Liver (tissue), 3 donors: Measurements from ENCODE around the gene CEACAM16.
"Not testable (repeated sequence)": the region's sequence is repeated elsewhere in the genome, so short reads cannot be mapped to it uniquely, and the experiment has no call there.

Experiments
- ATF3 ChIP-seq: IDR thresholded peaks from 2 replicates; pipeline ENCODE4 v1.6.1; 2016; ENCODE audit warnings: antibody characterized with exemption
- FOXA1 ChIP-seq: IDR thresholded peaks from 2 replicates; pipeline ENCODE4 v1.6.1; 2016; ENCODE audit warnings: antibody characterized with exemption
- GABPA ChIP-seq, 2 donors: IDR thresholded peaks in 1 of 2; conservative IDR thresholded peaks in 1 of 2; 2 replicates each; pipeline ENCODE4 v1.6.1; 2016; ENCODE audit warnings: antibody characterized with exemption in 2 of 2, mild to moderate bottlenecking in 1 of 2, moderate library complexity in 1 of 2
- HNF4G ChIP-seq: IDR thresholded peaks from 2 replicates; pipeline ENCODE4 v1.6.1; 2016; ENCODE audit warnings: antibody characterized with exemption
- JUND ChIP-seq, 2 donors: IDR thresholded peaks; 2 replicates each; pipeline ENCODE4 v1.6.1; 2016; ENCODE audit warnings: antibody characterized with exemption in 2 of 2
- MAX ChIP-seq: IDR thresholded peaks from 2 replicates; pipeline ENCODE4 v1.6.1; 2016; ENCODE audit warnings: antibody characterized with exemption
- RAD21 ChIP-seq, 2 donors: IDR thresholded peaks; 2 replicates each; pipeline ENCODE4 v1.6.1; 2016; ENCODE audit warnings: antibody characterized with exemption in 2 of 2, mild to moderate bottlenecking in 2 of 2
- RXRA ChIP-seq, 2 donors: IDR thresholded peaks; 2 replicates each; pipeline ENCODE4 v1.6.1; 2017 to 2018; ENCODE audit warnings: antibody characterized with exemption in 2 of 2, mild to moderate bottlenecking in 1 of 2
- SP1 ChIP-seq: IDR thresholded peaks from 2 replicates; pipeline ENCODE4 v1.6.1; 2018; ENCODE audit warnings: antibody characterized with exemption, mild to moderate bottlenecking
- TAF1 ChIP-seq: conservative IDR thresholded peaks from 2 replicates; pipeline ENCODE4 v1.6.1; 2016; ENCODE audit warnings: antibody characterized with exemption, mild to moderate bottlenecking
- YY1 ChIP-seq: IDR thresholded peaks from 2 replicates; pipeline ENCODE4 v1.6.1; 2016; ENCODE audit warnings: antibody characterized with exemption, mild to moderate bottlenecking
- TF ChIP-seq, protein P1 (sequence below): IDR thresholded peaks from 2 replicates; pipeline ENCODE4 v1.6.1; 2016; ENCODE audit warnings: antibody characterized with exemption, mild to moderate bottlenecking
- TF ChIP-seq, protein P2 (sequence below): fragments of 150-350 bp; IDR thresholded peaks from 2 replicates; pipeline ENCODE4 v1.5.1; 2017; ENCODE audit warnings: improper control_type of control experiment, low read depth, low read length; ENCODE audit not compliant: missing input control
- TF ChIP-seq, protein P3 (sequence below): IDR thresholded peaks from 2 replicates; pipeline ENCODE4 v1.6.1; 2016; ENCODE audit warnings: antibody characterized with exemption
- donor health status: healthy.
- donor health status: healthy.

GRCh38 chr19:44684396-44684795 lies 14.6 kb upstream of the CEACAM16 start:
- TF ChIP-seq, protein P1, sequence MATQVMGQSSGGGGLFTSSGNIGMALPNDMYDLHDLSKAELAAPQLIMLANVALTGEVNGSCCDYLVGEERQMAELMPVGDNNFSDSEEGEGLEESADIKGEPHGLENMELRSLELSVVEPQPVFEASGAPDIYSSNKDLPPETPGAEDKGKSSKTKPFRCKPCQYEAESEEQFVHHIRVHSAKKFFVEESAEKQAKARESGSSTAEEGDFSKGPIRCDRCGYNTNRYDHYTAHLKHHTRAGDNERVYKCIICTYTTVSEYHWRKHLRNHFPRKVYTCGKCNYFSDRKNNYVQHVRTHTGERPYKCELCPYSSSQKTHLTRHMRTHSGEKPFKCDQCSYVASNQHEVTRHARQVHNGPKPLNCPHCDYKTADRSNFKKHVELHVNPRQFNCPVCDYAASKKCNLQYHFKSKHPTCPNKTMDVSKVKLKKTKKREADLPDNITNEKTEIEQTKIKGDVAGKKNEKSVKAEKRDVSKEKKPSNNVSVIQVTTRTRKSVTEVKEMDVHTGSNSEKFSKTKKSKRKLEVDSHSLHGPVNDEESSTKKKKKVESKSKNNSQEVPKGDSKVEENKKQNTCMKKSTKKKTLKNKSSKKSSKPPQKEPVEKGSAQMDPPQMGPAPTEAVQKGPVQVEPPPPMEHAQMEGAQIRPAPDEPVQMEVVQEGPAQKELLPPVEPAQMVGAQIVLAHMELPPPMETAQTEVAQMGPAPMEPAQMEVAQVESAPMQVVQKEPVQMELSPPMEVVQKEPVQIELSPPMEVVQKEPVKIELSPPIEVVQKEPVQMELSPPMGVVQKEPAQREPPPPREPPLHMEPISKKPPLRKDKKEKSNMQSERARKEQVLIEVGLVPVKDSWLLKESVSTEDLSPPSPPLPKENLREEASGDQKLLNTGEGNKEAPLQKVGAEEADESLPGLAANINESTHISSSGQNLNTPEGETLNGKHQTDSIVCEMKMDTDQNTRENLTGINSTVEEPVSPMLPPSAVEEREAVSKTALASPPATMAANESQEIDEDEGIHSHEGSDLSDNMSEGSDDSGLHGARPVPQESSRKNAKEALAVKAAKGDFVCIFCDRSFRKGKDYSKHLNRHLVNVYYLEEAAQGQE, result not testable (repeated sequence)
- not testable (repeated sequence) for TF ChIP-seq TAF1; GABPA (IDR thresholded peaks at IDR 0.05 in 1 of 2, conservative IDR thresholded peaks at IDR 0.05 in 1 of 2); JUND (IDR thresholded peaks at IDR 0.05); YY1; RAD21 (IDR thresholded peaks at IDR 0.05); HNF4G; MAX; RXRA (IDR thresholded peaks at IDR 0.05); ATF3; FOXA1; SP1
- TF ChIP-seq, protein P2, sequence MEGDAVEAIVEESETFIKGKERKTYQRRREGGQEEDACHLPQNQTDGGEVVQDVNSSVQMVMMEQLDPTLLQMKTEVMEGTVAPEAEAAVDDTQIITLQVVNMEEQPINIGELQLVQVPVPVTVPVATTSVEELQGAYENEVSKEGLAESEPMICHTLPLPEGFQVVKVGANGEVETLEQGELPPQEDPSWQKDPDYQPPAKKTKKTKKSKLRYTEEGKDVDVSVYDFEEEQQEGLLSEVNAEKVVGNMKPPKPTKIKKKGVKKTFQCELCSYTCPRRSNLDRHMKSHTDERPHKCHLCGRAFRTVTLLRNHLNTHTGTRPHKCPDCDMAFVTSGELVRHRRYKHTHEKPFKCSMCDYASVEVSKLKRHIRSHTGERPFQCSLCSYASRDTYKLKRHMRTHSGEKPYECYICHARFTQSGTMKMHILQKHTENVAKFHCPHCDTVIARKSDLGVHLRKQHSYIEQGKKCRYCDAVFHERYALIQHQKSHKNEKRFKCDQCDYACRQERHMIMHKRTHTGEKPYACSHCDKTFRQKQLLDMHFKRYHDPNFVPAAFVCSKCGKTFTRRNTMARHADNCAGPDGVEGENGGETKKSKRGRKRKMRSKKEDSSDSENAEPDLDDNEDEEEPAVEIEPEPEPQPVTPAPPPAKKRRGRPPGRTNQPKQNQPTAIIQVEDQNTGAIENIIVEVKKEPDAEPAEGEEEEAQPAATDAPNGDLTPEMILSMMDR, result not testable (repeated sequence)
- TF ChIP-seq, protein P3, sequence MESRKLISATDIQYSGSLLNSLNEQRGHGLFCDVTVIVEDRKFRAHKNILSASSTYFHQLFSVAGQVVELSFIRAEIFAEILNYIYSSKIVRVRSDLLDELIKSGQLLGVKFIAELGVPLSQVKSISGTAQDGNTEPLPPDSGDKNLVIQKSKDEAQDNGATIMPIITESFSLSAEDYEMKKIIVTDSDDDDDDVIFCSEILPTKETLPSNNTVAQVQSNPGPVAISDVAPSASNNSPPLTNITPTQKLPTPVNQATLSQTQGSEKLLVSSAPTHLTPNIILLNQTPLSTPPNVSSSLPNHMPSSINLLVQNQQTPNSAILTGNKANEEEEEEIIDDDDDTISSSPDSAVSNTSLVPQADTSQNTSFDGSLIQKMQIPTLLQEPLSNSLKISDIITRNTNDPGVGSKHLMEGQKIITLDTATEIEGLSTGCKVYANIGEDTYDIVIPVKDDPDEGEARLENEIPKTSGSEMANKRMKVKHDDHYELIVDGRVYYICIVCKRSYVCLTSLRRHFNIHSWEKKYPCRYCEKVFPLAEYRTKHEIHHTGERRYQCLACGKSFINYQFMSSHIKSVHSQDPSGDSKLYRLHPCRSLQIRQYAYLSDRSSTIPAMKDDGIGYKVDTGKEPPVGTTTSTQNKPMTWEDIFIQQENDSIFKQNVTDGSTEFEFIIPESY, result not testable (repeated sequence)
